CD4-positive, alpha-beta T cell (primary cell): Measurements from ENCODE around the gene VIM. TPM values are rescaled to one million over a fixed set of nuclear protein-coding genes. Genes with fewer than 3 reads are reported as not detected.

ENCODE experiments used
- ATAC-seq: fragments of 200-7000 bp; cut with Tn5 transposase; one replicate; pipeline ENCODE4 v1.10.0; 2022; ENCODE audit warnings: mild to moderate bottlenecking; ENCODE audit not compliant: poor library complexity
- CTCF ChIA-PET: fragments of 350-600 bp; sonication (Branson Sonifier 250); formaldehyde crosslinking; loops from one replicate; lab custom pipeline; 2021; ENCODE audit warnings: antibody characterized with exemption, inconsistent platforms; lab: Charles Lee
- POLR2A ChIA-PET: fragments of 350-600 bp; sonication (Branson Sonifier 250); formaldehyde crosslinking; loops from one replicate; lab custom pipeline; 2021; ENCODE audit warnings: antibody characterized with exemption, inconsistent platforms; lab: Charles Lee
- DNase-seq, 14 experiments: peaks; one replicate each; pipeline ENCODE4 v3.0.0-alpha.2; 2013 to 2020; ENCODE audit warnings: mixed read lengths in 2 of 14
- H3K27ac ChIP-seq, 2 donors: one replicate each; pipeline versions ENCODE4 v1.5.1 to v1.7.0; 2013; ENCODE audit warnings: low read length in 2 of 2, low read depth in 1 of 2, mild to moderate bottlenecking in 1 of 2
- H3K27me3 ChIP-seq, 2 experiments: 1 replicate in 1 of 2; 2 replicates in 1 of 2; pipeline versions ENCODE4 v1.6.1 to v1.7.0; 2013; ENCODE audit warnings: low read length in 2 of 2, control low read depth in 1 of 2, mild to moderate bottlenecking in 1 of 2, moderate library complexity in 1 of 2; ENCODE audit not compliant: insufficient read depth in 2 of 2, control insufficient read depth in 1 of 2
- H3K36me3 ChIP-seq: one replicate; pipeline ENCODE4 v1.6.1; 2013; ENCODE audit warnings: low read length, control low read depth; ENCODE audit not compliant: insufficient read depth
- H3K4me1 ChIP-seq: one replicate; pipeline ENCODE4 v1.6.1; 2013; ENCODE audit warnings: low read length, control low read depth; ENCODE audit not compliant: insufficient read depth
- H3K4me3 ChIP-seq: one replicate; pipeline ENCODE4 v1.5.1; 2013; ENCODE audit warnings: mild to moderate bottlenecking, low read length, moderate library complexity
- H3K9me3 ChIP-seq, 2 experiments: 1 replicate in 1 of 2; 2 replicates in 1 of 2; pipeline versions ENCODE4 v1.6.1 to v1.7.0; 2013; ENCODE audit warnings: low read length in 2 of 2, mild to moderate bottlenecking in 2 of 2, control low read depth in 1 of 2, moderate library complexity in 1 of 2; ENCODE audit not compliant: control insufficient read depth in 1 of 2, insufficient read depth in 1 of 2
- H3K27ac Mint-ChIP-seq: one replicate; pipeline ENCODE4 v1.8.0; 2020; ENCODE audit warnings: mixed read lengths
- H3K27me3 Mint-ChIP-seq: one replicate; pipeline ENCODE4 v1.8.0; 2021; ENCODE audit warnings: mixed read lengths
- H3K36me3 Mint-ChIP-seq: one replicate; pipeline ENCODE4 v1.8.0; 2021; ENCODE audit warnings: low read depth, mixed read lengths
- H3K4me1 Mint-ChIP-seq: one replicate; pipeline ENCODE4 v1.8.0; 2021; ENCODE audit warnings: low read depth, mixed read lengths
- H3K4me3 Mint-ChIP-seq: one replicate; pipeline ENCODE4 v1.8.0; 2020; ENCODE audit warnings: mild to moderate bottlenecking, mixed read lengths
- H3K9me3 Mint-ChIP-seq: one replicate; pipeline ENCODE4 v1.8.0; 2020; ENCODE audit warnings: mixed read lengths
- CTCF ChIP-seq: fragments of 200-600 bp; IDR thresholded peaks from one replicate; pipeline ENCODE4 v1.8.0; 2022; ENCODE audit warnings: antibody characterized with exemption, mild to moderate bottlenecking
- intact Hi-C, 2 experiments: fragments of 100-400 bp; cut with DNase I in 1 of 2; cut with micrococcal nuclease in 1 of 2; formaldehyde crosslinking; loops; one replicate each; pipeline versions ENCODE4 v1.15.1 to v1.9.0; 2023 to 2025; cut with DNase I, micrococcal nuclease
- total RNA-seq, 174 experiments: library from RNA in 2 of 174; stranded (reverse) in 2 of 174; gene quantifications; one replicate each; pipeline ENCODE4 v1.2.3 and lab custom pipeline; 2021 to 2026

The VIM gene
- total RNA-seq, 2 experiments from 2014 or later, result 1,576 to 1,603 TPM

- ChIA-PET POLR2A (no interaction called here), CTCF (no interaction called here)
- no peaks in the 10 kb centered on the region for H3K9me3 ChIP-seq
- Mint-ChIP-seq H3K27me3 (no peaks in the 10 kb centered on the region), H3K36me3 (no peaks in the 10 kb centered on the region), H3K9me3 (no peaks in the 10 kb centered on the region), H3K4me3 (no peak overlapping the region), H3K27ac (no peak overlapping the region), H3K4me1 (peaks cover 19% of the 10 kb centered on the region)
- H3K4me3 ChIP-seq, result no peak overlapping the region
- intact Hi-C loops, result loop anchor here in 1 of 2 experiments (5.0 kb wide), 1 partner anchor 353 kb away; no protein-coding TSS in a partner anchor
- DNase-seq (no peak), ATAC-seq (no peak)
- no peaks in the 10 kb centered on the region for H3K36me3 ChIP-seq
- TF ChIP-seq CTCF, result no peak
- no peaks in the 10 kb centered on the region for H3K27me3 ChIP-seq
- H3K4me1 ChIP-seq, result peaks cover 11% of the 10 kb centered on the region
- no peak overlapping the region for H3K27ac ChIP-seq
These were observed 16.8 kb downstream of the VIM start for GRCh38 chr10:17244700-17245365.

- H3K4me1 Mint-ChIP-seq, result peaks cover 7% of the 10 kb centered on the region
- H3K4me3 ChIP-seq, result no peak overlapping the region
- DNase-seq, result no peak
- no peak for ATAC-seq
- H3K4me1 ChIP-seq, result peaks cover 2% of the 10 kb centered on the region
- H3K27me3 ChIP-seq, result no peaks in the 10 kb centered on the region
- no peaks in the 10 kb centered on the region for H3K36me3 Mint-ChIP-seq
- ChIA-PET CTCF (no interaction called here), POLR2A (interaction anchor here (1.0 to 1.5 kb wide), 2 partner anchors 9 to 17 kb away, joined by 3 to 4 read pairs; no protein-coding TSS in a partner anchor)
- TF ChIP-seq CTCF, result no peak
- no peak overlapping the region for H3K4me3 Mint-ChIP-seq
- intact Hi-C loops, result no loop called here
- no peaks in the 10 kb centered on the region for H3K9me3 Mint-ChIP-seq
- H3K27ac Mint-ChIP-seq, result no peak overlapping the region
- H3K27ac ChIP-seq, result no peak overlapping the region
- H3K9me3 ChIP-seq, result no peaks in the 10 kb centered on the region
- H3K27me3 Mint-ChIP-seq, result no peaks in the 10 kb centered on the region
- H3K36me3 ChIP-seq, result no peaks in the 10 kb centered on the region
These were observed 19.2 kb downstream of the VIM start for GRCh38 chr10:17247210-17247609.

- no peak overlapping the region for H3K27ac ChIP-seq
- H3K27ac Mint-ChIP-seq, result no peak overlapping the region
- intact Hi-C loops, result loop anchor here in 1 of 2 experiments (2.0 kb wide), 1 partner anchor 406 kb away; no protein-coding TSS in a partner anchor
- DNase-seq (no peak), ATAC-seq (no peak)
- TF ChIP-seq CTCF, result no peak
- no peaks in the 10 kb centered on the region for H3K9me3 Mint-ChIP-seq
- no peaks in the 10 kb centered on the region for H3K27me3 Mint-ChIP-seq
- H3K36me3 Mint-ChIP-seq, result no peaks in the 10 kb centered on the region
- no peak overlapping the region for H3K4me3 ChIP-seq
- no peaks in the 10 kb centered on the region for H3K4me1 Mint-ChIP-seq
- no peaks in the 10 kb centered on the region for H3K36me3 ChIP-seq
- ChIA-PET CTCF (no interaction called here), POLR2A (no interaction called here)
- no peaks in the 10 kb centered on the region for H3K9me3 ChIP-seq
- no peaks in the 10 kb centered on the region for H3K4me1 ChIP-seq
- no peak overlapping the region for H3K4me3 Mint-ChIP-seq
- no peaks in the 10 kb centered on the region for H3K27me3 ChIP-seq
These were observed 20.9 kb downstream of the VIM start for GRCh38 chr10:17248964-17249363.
